UCSD-AML1 (cell line): ENCODE data around the gene TMEM108.

Experiments
- DNase-seq: peaks from one replicate; lab custom pipeline; 2025; ENCODE audit not compliant: unreplicated experiment; lab: John Stamatoyannopoulos, UW

The TMEM108 gene

DNA sequence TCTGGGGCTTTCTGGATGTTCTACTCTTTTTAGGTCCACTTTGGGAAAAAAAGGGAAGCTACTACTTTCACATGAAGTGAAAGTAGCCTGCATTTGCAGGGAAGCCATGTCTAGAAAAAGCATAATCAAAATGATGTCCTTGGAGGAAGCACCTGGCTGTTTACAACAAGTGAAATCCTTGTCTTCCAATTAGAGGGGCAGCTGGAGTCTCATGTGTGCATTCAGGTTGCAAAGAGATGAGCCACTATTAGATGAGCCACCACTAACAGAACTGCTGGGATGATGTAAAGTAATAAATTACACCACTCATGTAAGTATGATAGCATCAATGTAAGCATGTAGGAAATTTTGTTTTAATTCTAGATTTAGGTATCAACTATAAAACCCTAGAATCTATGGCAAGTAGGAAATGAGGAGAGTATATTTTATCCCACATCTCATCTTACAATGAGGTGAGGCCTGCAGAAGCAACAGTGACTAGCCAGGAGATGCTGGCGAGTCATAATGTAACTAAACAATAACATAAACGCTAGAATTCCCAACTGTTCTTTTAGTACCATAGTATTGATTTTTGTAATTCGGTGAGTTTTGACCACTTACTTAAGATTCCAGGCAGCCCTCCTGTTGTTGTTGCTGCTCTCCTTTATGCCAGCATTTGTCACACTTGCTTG, 75.9 kb downstream of the TMEM108 start:
- no peak for DNase-seq

DNA sequence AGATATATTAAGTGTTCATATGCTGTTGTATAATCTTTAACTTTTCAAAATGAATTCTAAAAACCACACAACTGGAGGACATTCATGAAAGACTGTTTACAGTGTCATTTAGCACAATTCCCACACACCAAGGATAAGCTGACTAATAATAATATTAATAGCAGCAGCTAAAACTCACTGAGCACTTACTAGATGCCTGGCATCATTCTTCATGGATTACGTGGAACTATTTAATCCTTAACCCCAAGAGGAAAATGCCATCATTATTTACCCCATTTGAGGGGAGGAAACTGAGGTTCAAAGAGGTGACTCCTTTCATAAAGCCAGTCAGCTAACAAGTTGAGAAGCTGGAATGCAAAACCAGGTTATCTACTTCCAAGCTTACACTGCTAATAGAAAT, 77.0 kb downstream of the TMEM108 start:
- DNase-seq: no peak

- DNase-seq: no peak
These were observed 79.2 kb downstream of the TMEM108 start for GRCh38 chr3:133117342-133117741.

DNA sequence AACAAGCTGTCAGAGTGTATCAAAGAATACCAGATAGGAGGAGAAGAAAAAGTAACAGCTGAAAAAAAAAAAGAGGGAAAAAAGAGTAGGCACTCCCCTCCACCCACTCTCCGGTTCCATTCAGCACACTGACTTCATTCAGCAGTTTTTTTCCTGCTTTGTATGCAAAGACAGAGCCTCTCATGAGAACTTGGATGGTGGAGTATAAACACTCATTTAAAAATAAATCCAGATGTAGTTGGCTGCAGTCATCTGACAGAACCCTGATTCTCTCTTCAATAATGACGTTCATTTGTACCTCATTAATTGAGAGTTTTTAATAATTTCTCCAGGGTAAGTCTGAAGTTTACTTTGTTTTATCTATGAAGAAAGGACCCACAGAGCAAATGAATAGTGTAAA, 81.0 kb downstream of the TMEM108 start:
- no peak for DNase-seq

- DNase-seq: no peak
These were observed 83.3 kb downstream of the TMEM108 start for GRCh38 chr3:133121450-133121849.

GRCh38 chr3:133123636-133124035, 85.4 kb downstream of the TMEM108 start:
- no peak for DNase-seq

GRCh38 chr3:133124511-133124910, 86.3 kb downstream of the TMEM108 start:
- DNase-seq: peak; percentile 8

- no peak for DNase-seq
These were observed 87.0 kb downstream of the TMEM108 start for GRCh38 chr3:133125171-133125570.

- no peak for DNase-seq
These were observed 87.6 kb downstream of the TMEM108 start for GRCh38 chr3:133125802-133126201.

DNA sequence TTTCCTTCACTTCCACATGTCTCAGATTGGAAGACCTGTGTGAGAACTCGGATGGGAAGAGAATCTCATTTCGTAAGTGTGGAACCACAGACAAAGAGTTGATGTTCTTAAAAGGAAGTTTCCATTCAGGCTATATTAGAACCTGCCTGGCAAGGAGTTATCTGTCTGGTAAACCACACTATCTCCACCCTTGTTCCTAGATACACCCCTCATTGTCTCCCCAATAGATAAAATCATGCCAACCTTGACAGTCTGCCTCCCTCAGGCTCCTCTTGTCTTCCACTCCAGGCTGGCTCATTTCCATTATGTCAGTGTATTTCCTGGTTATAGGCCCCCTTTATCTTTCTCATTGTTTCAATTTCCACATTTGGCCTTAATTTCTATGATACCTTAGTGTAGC, 89.2 kb downstream of the TMEM108 start:
- DNase-seq: no peak

DNA sequence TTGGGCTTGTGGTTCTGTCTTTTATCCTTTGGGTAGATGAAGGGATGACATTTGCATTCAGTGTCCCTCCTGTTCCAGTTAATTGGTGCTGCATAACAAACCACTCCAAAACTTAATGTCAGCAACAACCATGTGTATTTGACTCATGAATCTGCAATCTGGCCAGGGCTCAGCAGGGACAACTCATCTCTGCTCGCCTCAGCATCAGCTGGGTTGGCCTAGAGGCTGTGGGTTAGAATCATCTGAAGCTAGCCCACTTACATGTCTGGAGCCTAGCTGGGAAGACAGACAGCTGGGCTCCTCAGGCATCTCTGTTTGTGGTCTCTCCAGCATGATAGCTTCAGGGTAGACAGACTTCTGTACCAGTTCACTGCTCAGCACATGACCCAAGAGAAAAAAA, 92.0 kb downstream of the TMEM108 start:
- DNase-seq: no peak

DNA sequence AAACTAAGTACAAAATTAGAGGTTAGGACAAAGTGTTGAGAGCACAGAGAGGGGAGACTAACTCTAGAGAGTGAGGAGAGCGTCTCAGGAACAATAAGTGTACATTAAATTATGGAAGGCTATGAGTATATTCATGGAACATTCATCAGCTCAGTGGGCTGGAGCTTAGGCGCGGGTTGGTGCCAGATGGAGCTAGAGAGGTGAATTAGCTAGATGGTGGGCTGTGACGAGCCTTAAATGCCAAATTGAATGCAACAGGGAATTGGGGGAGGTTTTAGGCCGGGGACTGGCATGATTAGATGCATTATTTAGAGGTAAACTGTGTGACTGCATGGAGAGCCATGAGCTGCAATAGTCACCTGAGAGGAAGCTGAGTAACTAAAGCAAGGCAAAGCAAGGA, 97.1 kb downstream of the TMEM108 start:
- DNase-seq: no peak

- DNase-seq: no peak
These were observed 98.2 kb downstream of the TMEM108 start for GRCh38 chr3:133136114-133137041.

- no peak for DNase-seq
These were observed 99.1 kb downstream of the TMEM108 start for GRCh38 chr3:133137042-133137996.

DNA sequence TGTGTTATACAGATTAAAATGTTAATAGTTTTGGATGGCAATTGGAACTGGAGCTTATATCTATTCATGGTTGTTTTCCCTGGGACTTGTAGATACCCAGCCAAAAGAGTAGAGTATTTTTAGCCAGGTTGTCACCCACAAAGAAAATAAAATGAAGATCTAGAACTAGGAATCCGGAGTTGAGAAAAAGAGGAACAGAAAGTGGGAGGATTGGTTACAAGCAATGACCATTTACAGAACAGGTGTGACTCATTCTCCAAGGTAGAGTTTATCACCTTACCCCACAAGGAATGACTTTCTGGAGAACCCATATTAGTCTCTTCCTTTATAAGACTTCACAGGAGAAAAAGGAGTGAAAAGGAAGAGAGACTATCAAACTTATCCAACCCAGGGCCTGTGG, 99.8 kb downstream of the TMEM108 start:
- DNase-seq: no peak

DNA sequence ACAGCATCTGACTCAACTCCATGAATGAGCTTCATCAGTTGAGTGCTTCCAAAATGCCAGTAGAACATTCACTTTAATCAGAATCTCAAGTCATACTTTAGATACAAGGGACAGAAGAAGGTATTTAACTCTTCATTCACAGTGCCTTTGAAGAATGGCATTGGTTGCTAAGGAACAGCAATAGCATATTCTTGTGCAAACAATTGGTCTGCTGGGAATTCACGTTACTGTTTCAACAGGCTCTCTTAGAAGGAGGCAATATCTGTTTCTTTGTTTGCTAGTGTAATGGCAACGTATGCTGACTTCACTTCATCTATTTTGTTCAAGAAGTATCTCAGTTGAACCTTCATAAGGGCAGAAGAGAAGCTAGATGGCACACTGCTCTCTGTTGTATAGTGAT, 113.9 kb downstream of the TMEM108 start:
- no peak for DNase-seq

GRCh38 chr3:133152681-133153220, 114.6 kb downstream of the TMEM108 start:
- no peak for DNase-seq

DNA sequence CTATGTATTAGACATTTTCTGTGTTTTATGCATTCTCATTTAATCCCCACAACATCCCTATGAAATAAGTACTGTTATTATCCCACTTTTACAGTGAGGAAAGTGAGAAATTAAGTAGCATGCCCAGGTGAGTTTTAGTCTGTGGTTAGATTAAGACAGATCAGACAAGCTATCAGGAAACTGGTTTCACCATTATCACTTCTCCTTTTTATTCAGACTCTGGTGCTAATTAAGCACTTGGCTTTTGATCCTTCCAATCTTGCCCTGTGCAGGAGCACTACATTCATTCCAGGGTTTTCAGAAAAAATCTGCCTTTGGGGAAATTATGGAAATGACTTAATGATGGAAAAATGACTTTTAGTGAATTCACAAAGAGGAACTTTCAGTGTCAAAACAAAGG, 115.2 kb downstream of the TMEM108 start:
- no peak for DNase-seq

GRCh38 chr3:133157716-133158115, 119.5 kb downstream of the TMEM108 start:
- no peak for DNase-seq

- no peak for DNase-seq
These were observed 120.5 kb downstream of the TMEM108 start for GRCh38 chr3:133158686-133159085.
